Prostate gland (tissue), 2 donors: ENCODE results near the gene ZNF862. TPM values are rescaled to one million over a fixed set of nuclear protein-coding genes. Genes with fewer than 3 reads are reported as not detected.

Source experiments
- DNase-seq: peaks from one replicate; pipeline ENCODE4 v3.0.0-alpha.2; 2019; ENCODE audit warnings: low spot score
- H3K27ac ChIP-seq, 2 donors: fragments of 200-600 bp; sonication (generic); 2 replicates each; pipeline ENCODE4 v1.5.1; 2017 to 2019
- H3K27me3 ChIP-seq: fragments of 200-600 bp; sonication (generic); replicated peaks from 2 replicates; pipeline ENCODE4 v1.5.1; 2019; ENCODE audit not compliant: insufficient read depth
- H3K36me3 ChIP-seq, 2 donors: fragments of 200-600 bp; sonication (generic); 1 replicate in 1 of 2; 2 replicates in 1 of 2; pipeline versions ENCODE4 v1.5.1 to v1.8.1; 2017 to 2019
- H3K4me1 ChIP-seq: fragments of 200-600 bp; sonication (generic); replicated peaks from 2 replicates; pipeline ENCODE4 v1.5.1; 2019
- H3K4me3 ChIP-seq, 2 donors: fragments of 200-600 bp; sonication (generic); 2 replicates each; pipeline ENCODE4 v1.5.1; 2017 to 2019
- H3K9me3 ChIP-seq: fragments of 200-600 bp; sonication (generic); 2 replicates; pipeline ENCODE4 v1.5.1; 2017
- POLR2A ChIP-seq: fragments of 450-650 bp; IDR thresholded peaks from one replicate; pipeline ENCODE4 v1.6.1; 2016; ENCODE audit warnings: antibody characterized with exemption, mild to moderate bottlenecking
- POLR2AphosphoS5 ChIP-seq: sonication (generic); formaldehyde crosslinking; IDR thresholded peaks from one replicate; pipeline ENCODE4 v1.6.1; 2017; ENCODE audit warnings: antibody characterized with exemption
- WGBS: methylation state at CpG from one replicate; pipeline ENCODE4 v1.1.5; 2018; 5-methylcytosine and 5-hydroxymethylcytosine counted together
- intact Hi-C: fragments of 100-400 bp; cut with DNase I; formaldehyde crosslinking; loops from one replicate; pipeline ENCODE4 v1.14.2; 2022
- total RNA-seq, 2 donors: library from RNA; depleted of rRNA; stranded (reverse); fragments of >200 nt; gene quantifications; one replicate each; pipeline ENCODE4 v1.1.0, GENCODE V29; 2016
- TF ChIP-seq, protein P1 (sequence below), 4 experiments: fragments of 200-600 bp in 2 of 4; fragments of 450-650 bp in 2 of 4; sonication (generic) in 2 of 4; IDR thresholded peaks; 1 replicate in 3 of 4; 2 replicates in 1 of 4; pipeline ENCODE4 v1.5.1; 2016 to 2019; ENCODE audit warnings: antibody characterized with exemption in 4 of 4, mild to moderate bottlenecking in 2 of 4, moderate library complexity in 2 of 4

ZNF862 gene
- total RNA-seq, 2 donors from 2014 or later, result 19.8 to 25.4 TPM

DNA sequence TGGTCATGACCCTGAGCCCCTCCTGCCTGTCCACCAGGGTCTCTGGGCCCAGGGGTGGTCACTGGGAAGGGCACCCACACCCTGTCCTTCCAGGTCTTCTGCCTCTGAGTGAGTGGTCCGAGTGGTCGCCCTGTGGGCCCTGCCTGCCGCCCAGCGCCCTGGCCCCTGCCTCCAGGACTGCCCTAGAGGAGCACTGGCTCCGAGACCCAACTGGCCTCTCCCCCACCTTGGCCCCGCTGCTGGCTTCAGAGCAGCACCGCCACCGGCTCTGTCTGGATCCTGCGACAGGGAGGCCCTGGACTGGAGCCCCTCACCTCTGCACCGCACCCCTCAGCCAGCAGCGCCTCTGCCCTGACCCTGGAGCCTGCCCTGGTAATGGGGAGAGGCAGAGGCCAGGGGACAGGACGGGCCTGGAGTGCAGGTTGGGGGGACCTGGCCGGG is 13.9 kb upstream of the ZNF862 start:
- no peaks in the 10 kb centered on the region for H3K36me3 ChIP-seq
- no peak for DNase-seq
- H3K27ac ChIP-seq, result no peak overlapping the region
- intact Hi-C loops, result no loop called here
- H3K9me3 ChIP-seq, result no peaks in the 10 kb centered on the region
- no peak overlapping the region for H3K4me3 ChIP-seq
- 91% methylated on average over 13 of the region's 13 CpGs for WGBS
- H3K27me3 ChIP-seq, result no peaks in the 10 kb centered on the region
- TF ChIP-seq, protein P1, sequence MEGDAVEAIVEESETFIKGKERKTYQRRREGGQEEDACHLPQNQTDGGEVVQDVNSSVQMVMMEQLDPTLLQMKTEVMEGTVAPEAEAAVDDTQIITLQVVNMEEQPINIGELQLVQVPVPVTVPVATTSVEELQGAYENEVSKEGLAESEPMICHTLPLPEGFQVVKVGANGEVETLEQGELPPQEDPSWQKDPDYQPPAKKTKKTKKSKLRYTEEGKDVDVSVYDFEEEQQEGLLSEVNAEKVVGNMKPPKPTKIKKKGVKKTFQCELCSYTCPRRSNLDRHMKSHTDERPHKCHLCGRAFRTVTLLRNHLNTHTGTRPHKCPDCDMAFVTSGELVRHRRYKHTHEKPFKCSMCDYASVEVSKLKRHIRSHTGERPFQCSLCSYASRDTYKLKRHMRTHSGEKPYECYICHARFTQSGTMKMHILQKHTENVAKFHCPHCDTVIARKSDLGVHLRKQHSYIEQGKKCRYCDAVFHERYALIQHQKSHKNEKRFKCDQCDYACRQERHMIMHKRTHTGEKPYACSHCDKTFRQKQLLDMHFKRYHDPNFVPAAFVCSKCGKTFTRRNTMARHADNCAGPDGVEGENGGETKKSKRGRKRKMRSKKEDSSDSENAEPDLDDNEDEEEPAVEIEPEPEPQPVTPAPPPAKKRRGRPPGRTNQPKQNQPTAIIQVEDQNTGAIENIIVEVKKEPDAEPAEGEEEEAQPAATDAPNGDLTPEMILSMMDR (IDR thresholded peaks at IDR 0.05), result no peak
- TF ChIP-seq POLR2A (no peak), POLR2AphosphoS5 (no peak)
- no peaks in the 10 kb centered on the region for H3K4me1 ChIP-seq

DNA sequence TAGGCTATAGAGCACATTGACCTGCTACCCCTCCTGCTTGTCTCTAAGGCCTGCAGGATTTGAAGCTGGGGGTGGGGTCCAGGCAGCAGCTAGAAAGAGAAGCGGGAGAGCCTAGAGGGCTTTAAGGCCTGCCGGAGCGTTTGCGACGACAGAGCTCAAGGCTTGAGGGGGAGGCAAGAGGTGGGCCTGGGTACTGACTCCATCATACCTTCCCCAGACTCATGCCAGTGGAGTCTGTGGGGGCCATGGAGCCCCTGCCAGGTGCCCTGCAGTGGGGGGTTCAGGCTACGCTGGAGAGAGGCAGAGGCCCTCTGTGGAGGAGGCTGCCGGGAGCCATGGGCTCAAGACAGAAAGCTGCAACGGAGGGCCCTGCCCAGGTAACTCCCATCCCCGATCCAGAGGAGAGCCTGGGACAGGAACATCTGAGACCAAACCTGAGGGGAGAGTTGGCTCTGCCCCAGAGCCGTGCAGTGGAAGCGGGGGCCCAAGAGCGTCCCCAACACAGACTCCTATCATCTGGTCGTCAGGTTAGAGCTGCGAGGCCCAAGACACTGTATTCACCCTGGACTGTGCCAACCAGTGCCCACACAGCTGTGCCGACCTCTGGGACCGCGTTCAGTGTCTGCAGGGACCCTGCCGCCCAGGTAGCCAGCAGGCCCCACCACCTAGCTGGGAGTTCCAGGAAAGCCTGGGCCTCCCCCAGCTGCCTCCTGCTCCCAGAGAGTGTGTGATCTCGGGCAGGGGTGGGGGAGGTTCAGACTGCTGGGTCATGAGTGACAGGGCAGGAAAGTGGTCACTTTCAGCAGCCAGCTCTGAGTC is 13.2 kb upstream of the ZNF862 start:
- H3K27me3 ChIP-seq, result no peaks in the 10 kb centered on the region
- H3K9me3 ChIP-seq, result no peaks in the 10 kb centered on the region
- TF ChIP-seq, protein P1 (IDR thresholded peaks at IDR 0.05), result no peak
- TF ChIP-seq POLR2AphosphoS5 (no peak), POLR2A (no peak)
- intact Hi-C loops, result no loop called here
- no peaks in the 10 kb centered on the region for H3K4me1 ChIP-seq
- no peak for DNase-seq
- WGBS, result 96% methylated on average over 19 of the region's 19 CpGs
- no peaks in the 10 kb centered on the region for H3K36me3 ChIP-seq
- H3K4me3 ChIP-seq, result no peak overlapping the region
- no peak overlapping the region for H3K27ac ChIP-seq

DNA sequence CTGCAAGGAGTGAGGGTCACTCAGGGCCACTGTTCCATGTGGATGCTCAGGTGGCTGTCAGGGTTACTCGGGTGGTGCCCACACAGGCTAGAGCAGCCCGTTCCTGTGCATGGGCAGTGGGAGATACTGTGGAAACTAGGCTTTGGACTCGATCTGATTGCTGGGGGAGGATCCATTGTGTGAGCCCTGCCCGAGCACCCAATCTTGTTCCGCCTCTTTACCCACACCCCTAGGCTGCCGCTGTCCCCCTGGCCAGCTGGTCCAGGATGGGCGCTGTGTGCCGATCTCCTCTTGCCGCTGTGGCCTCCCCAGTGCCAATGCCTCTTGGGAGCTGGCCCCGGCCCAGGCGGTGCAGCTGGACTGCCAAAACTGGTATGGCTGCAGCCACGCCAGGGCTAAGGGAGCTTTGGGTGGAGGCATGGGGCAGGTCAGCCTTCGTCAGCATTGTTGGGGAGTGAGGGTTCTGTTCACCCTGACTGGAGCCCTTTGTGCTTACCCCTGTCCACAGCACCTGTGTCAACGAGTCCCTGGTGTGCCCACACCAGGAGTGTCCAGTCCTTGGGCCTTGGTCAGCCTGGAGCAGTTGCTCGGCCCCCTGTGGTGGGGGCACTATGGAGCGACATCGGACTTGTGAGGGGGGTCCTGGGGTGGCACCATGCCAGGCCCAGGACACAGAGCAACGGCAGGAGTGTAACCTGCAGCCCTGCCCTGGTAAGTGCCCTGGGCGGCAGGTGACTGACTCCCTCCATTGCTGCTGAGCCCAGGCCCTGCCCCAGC is 12.4 kb upstream of the ZNF862 start:
- no peak for DNase-seq
- TF ChIP-seq POLR2AphosphoS5 (no peak), POLR2A (no peak)
- TF ChIP-seq, protein P1 (IDR thresholded peaks at IDR 0.05), result no peak
- Histone ChIP-seq H3K4me3 (no peak overlapping the region), H3K27me3 (no peaks in the 10 kb centered on the region), H3K27ac (no peak overlapping the region), H3K4me1 (no peaks in the 10 kb centered on the region), H3K9me3 (no peaks in the 10 kb centered on the region), H3K36me3 (no peaks in the 10 kb centered on the region)
- WGBS, result 75% methylated on average over 17 of the region's 19 CpGs
- intact Hi-C loops, result no loop called here

DNA sequence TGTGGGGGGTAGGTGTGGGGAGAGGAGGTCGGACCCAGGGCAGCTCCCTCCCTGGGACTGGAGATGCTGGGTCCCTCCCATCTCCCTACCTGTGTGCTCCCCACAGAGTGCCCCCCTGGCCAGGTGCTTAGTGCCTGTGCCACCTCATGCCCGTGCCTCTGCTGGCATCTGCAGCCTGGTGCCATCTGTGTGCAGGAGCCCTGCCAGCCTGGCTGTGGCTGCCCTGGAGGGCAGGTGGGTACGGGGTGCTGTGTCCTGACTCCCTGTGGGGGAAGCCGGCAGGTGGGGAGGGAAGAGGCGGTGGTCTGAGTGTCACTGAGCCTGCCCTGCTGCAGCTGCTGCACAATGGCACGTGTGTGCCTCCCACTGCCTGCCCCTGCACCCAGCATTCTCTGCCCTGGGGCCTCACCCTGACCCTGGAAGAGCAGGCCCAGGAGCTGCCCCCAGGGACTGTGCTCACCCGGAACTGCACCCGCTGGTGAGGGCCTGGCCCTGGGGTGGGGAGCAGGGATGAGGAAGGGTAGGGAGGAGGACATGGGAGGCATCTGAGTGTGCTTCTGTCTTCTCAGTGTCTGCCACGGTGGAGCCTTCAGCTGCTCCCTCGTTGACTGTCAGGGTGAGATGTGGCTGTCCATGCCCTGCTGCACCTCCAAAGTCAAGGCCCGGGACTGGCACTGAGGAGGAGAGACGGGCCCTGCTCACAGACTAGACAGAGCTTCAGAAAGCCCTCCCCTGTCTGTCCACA is 11.7 kb upstream of the ZNF862 start:
- no peaks in the 10 kb centered on the region for H3K36me3 ChIP-seq
- DNase-seq, result no peak
- TF ChIP-seq POLR2A (no peak), POLR2AphosphoS5 (no peak)
- TF ChIP-seq, protein P1 (IDR thresholded peaks at IDR 0.05), result no peak
- H3K9me3 ChIP-seq, result no peaks in the 10 kb centered on the region
- no peak overlapping the region for H3K4me3 ChIP-seq
- intact Hi-C loops, result no loop called here
- no peak overlapping the region for H3K27ac ChIP-seq
- WGBS, result 53% methylated on average over 9 of the region's 12 CpGs
- H3K4me1 ChIP-seq, result no peaks in the 10 kb centered on the region
- no peaks in the 10 kb centered on the region for H3K27me3 ChIP-seq
